ENCODE results near the gene HDHD5.

Gene HDHD5

DNA sequence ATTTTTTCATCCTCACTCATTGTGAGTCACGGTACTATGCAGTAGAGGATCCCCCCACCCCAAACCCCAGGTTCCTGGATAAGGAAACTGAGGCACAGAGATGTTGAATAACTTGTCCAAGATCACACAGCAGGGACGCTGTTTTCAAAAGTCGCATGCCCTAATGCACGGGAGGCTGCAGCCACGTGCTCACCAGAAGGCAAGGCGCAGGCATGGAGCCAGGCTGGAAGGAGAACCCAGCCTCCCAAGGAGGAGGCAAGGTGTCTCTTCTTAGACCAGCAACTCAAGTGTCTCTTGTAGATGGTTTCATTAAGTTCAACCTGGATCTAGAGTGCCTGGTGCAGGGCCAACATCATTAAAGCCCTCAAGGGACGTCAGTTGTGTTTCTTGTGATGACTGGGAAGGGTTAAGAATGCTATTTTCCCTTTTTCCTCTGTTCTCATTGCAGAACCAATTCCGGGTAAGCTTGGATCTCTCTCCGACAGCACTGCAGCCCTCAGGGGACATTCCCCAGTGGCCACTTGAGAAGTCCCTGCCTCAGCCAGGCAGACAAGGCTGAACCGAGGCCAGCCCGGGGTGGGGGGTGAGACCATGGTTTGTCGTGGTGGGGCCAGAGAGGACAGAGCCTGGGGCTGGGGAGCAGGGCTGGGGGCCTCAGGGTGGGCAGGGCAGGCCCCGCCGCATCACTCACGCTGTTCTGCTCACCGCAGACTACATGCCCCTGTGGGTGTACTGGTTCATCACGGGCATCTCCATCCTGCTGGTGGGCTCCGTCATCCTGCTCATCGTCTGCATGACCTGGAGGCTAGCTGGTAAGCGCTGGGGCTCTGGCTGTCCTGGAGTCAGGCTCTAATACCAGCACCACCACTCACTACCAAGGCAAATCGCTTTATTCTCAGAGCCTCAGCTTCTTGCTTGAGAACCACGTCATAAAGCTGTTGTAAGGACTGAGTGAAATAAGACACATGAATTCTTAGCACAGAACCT is 53.6 kb downstream of the HDHD5 start:
- DNase-seq: no peak

DNA sequence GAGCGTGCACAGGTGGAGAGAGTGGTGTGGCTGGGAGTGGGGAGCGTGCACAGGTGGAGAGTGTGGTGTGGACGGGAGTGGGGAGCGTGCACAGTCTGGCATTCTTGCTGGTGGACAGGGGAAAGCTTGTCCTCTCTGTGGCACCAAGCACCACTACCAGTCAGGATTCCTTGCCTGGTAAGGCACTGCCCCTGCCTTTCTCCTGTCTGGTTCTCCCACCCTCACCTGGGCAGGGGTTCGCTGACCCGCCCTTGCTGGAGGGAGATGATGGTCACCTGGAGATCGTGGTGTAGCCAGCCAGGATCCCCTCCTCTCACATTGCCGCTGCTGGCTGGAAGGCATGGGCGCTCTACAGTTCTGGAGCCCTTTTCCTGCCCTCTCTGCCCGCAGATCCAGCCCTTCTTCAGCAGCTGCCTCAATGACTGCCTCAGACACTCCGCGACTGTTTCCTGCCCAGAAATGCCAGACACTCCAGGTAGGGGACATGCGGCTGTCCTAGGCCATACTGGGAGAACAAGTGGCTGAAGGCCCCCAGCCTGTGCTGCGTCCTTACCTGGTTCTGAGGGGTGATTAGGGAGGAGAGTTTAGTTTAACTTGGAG is 54.6 kb downstream of the HDHD5 start:
- no peak for DNase-seq

DNA sequence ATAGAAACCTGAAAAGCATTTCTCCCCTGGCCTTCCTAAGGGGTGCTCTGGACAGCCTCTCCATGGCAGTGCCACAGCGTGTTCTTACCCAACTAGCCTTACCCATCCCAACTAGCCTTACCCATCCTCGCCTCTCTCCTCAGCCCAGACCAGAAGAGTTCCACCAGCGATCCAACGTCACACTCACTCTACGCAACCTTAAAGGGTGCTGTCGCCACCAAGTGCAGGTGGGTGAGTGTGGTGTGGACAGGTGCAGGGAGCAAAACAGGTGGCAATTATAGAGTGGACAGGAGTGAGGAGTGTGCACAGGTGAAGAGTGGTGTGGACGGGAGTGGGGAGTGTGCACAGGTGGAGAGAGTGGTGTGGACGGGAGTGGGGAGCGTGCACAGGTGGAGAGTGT is 55.7 kb downstream of the HDHD5 start:
- DNase-seq: no peak

DNA sequence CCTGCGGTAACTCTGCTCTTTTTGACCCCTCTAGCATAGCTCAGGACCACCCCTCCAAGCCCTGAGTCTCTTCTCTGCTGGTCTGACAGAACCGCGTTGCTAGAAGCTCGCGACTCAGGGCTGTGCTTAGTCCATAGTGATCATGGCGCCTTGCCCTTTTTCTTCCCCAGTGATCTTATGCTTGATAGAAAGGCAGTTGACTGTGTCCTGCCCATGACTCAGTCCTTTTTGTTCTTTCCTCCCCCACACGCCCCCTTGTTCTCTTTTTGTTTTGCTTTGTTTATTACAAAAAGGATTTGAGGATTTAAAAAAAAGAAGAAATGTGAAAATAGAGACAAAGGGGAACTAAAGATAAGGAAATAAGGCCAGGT is 56.8 kb downstream of the HDHD5 start:
- DNase-seq: no peak

DNA sequence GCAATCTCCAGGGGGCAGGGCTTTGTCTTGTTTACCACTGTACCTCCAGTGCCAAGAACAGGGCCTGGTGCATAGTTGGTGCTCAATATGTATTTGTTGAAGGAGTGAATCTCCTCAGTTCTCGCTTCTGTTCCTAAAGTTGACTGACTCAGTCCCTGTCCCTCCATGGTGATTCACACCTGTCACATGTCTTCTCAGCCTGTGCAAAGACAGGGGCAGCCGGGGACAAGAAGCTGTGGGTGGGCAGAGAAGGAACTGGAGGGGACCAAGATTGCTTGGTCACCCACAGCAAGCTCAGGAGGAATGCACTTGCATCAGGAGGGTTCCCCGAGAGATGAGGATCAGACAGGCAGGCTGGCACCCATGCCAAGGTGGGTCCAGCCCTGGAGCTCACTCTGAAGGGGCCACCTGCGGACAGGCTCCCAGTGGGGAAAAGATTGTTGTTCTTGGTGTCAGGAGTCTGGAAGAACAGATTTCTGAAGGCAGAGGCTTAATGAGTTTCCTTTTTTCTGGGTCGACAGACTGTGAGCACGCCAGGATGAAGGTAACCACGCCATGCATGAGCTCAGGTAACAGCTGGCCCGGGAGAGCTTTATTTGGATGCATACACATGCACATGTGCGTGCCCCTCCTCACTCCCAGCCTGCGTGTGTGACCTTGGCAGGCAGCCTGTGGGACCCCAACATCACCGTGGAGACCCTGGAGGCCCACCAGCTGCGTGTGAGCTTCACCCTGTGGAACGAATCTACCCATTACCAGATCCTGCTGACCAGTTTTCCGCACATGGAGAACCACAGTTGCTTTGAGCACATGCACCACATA is 57.4 kb downstream of the HDHD5 start:
- no peak for DNase-seq

DNA sequence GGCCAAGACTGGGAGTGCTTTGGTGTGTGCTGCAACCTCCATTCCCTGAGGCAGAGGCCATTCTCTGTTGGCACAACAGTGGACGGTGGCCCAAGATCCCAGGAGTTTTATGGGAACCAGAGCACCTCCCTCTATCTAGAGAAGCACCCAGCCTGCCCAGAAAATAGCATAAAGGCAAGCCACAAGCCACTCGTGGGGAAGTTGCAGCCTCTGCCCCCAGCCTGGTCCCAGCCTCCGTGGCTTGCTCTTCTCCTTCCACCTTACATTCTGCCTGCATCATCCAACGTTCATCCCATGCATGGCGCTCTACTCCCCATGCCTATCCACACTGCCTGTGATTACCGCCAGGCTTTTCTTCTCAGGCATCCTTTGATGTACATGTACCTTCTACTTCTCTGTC is 58.5 kb downstream of the HDHD5 start:
- DNase-seq: no peak

DNA sequence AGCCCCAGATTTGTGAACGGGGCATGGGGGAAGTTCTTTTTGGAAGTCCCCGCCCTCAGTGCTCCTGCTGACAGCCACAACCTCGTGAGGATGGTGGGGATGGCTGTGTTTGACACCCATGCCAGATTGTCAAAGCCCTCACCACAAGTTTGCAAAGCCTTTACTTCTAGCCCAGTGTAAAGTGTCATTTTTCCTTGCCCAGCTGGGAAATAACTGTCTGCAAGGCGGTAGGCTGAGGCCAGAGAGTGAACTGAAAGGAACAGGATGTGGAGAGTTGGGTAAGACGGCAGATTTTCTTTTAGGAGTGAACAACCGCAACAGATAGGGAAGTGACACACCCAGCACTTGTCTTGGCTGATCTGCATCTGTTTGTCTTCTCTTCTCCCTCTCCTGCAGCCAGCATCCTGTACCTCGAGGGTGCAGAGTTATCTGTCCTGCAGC is 60.7 kb downstream of the HDHD5 start:
- DNase-seq: no peak

DNA sequence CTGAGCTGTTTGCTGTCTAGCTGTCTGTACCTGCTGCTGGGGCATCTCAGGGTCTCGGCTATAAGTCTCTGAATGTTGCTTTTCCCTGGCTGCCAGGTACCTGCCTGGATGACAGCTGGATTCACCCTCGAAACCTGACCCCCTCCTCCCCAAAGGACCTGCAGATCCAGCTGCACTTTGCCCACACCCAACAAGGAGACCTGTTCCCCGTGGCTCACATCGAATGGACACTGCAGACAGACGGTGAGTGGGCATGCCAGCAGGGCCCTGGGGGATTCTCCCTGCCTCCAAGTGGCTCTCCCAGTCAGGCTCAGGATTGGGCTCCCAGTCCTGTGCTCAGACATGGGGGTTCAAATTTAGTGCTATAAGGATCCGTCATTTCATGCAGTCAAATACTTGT is 61.4 kb downstream of the HDHD5 start:
- DNase-seq: no peak

DNA sequence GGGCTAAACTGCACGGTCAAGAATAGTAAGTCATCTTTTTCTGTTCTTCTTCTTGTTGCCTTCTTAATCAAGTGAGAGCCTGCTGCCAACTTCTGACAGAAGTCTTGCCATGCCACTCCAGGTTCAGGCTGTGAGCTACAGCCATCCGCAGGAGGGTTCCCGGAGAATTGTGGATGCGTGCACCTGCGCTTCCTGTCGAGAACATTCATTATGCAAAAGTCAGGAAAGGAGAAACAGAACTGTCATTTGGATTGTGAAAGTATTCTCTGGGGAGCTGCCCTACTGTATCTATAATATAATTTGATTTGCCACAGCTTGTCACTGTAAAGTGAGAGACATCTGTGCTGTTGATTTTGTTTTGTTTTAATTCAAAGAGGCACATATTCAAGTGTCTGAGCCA is 62.0 kb downstream of the HDHD5 start:
- DNase-seq: no peak

DNA sequence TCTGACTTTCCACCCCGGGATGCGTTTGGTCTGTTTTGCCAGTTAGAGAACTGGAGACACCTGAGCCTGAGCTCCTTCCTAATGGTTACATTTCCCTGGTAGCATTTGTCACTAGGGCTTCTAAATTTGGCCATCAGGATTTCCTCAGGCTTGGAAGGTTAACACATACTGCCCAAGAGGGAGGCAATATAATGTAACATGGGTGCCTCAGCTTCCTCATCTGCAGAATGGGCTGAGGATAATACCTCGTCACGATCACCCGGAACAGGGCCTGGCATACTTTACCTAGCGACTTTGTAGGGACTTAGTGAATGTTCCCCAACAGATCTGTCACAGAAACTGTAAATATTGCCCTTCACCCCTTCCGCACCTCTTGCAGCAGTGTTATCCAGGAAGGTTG is 63.0 kb downstream of the HDHD5 start:
- DNase-seq: no peak

DNA sequence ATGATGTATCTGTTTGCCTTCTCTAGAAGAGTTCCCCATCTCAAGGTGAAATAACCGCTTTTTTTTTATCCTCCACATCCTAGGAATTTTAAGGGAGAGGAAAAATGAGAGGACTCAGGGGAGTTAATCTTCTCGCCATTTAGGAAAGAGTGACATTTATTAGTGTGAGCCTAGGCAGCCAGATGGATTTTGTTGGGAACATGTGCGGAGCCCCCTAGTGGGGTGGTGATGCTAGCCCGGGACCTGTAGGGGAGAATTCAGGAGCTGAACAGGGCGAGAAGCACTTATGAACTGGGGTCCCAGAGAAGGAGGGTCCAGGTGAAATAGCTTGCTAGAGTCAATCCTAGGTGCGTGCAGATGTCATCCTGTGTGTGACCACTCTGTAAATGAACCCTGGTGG is 63.5 kb downstream of the HDHD5 start:
- no peak for DNase-seq

DNA sequence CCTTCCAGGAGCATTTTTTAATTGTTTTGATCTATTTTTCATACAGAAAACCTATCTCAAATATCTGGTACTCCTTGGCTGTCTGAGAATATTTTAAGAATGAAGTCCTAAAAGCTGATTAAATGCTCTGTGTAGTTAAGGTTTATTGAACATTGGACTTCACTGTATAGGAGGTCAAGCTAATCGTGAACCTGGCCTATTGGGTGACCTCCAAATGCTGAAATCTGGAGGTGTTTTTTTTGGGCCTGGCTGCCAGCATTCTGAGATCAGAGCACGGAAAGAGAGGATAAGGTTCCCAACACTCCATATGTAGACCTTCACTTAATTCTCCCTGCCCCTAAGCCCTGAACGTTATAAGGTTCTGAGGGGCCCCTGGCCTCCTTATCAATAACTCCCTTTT is 66.0 kb downstream of the HDHD5 start:
- DNase-seq: no peak

DNA sequence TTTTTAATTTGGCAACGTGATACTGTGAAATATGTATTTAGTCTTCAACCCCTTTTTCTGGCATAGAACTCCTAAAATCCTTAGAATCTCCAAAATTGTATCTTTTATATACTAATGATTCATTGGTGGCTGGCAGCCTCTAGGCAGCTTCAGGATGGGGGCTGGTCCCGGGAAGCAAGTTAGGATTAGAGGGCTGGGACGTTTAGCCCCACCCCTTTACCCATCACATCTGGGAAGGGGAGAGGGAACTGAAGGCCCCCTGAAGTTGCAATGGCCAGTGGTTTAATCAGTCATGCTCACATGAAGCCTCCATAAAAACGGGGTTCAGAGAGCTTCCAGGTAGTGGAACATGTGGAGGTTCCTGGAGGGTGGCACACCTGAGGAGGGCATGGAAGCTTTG is 67.2 kb downstream of the HDHD5 start:
- no peak for DNase-seq

DNA sequence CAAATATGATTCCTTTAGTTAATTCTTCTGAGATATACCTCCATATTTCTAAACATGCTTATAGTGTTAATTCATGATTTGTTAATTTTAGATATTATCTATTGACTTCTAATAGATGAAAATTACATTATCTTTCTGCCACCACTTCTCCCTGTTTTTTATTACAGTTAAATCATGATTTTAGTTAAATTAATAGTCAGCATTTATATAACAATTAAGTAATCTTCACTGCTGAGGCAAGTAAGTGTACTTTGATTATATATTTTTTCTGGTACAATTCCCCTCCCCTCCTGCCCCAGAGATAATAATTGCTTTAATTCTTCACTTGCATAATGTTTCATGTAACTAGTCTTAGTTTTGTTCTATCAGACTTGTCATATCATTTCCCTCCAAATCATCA is 68.5 kb downstream of the HDHD5 start:
- no peak for DNase-seq
